Epithelial cell of esophagus (primary cell): Measurements from ENCODE around the gene ABCB9.

ENCODE experiments used
- DNase-seq: peaks from one replicate; pipeline ENCODE4 v3.0.0; 2010; ENCODE audit warnings: low read depth
- H3K4me3 ChIP-seq: 2 replicates; pipeline ENCODE4 v1.5.1; 2011; ENCODE audit warnings: mild to moderate bottlenecking, low read length, control low read depth
- CTCF ChIP-seq: IDR thresholded peaks from 2 replicates; pipeline ENCODE4 v1.5.1; 2011; ENCODE audit warnings: low read depth, mild to moderate bottlenecking, low read length, control low read depth, inconsistent platforms; ENCODE audit not compliant: insufficient read depth; ENCODE audit errors: missing control alignments

The ABCB9 gene

GRCh38 chr12:122980183-122981035 is 14.1 kb upstream of the ABCB9 start, which contains the start of gene ARL6IP4:
TSS of gene ARL6IP4 (plus strand) at chr12:122980681. CDS start at chr12:122981140, 459 bp downstream.
- DNase-seq = peak; percentile 69

GRCh38 chr12:122979908-122980182 is 13.6 kb upstream of the ABCB9 start:
- peak overlapping the region; percentile 86 for H3K4me3 ChIP-seq
- TF ChIP-seq CTCF = no peak
- DNase-seq = no peak

More at GRCh38 chr12:122980183-122981035, 14.1 kb upstream of the ABCB9 start, which contains the start of gene ARL6IP4:
- TF ChIP-seq CTCF = no peak
- H3K4me3 ChIP-seq = peak within 1 kb of the TSS; percentile 86

- no peak for DNase-seq
- no peak for TF ChIP-seq CTCF
- H3K4me3 ChIP-seq = peak overlapping the region; percentile 86
Measured at GRCh38 chr12:122979001-122979907, 13.0 kb upstream of the ABCB9 start.

- TF ChIP-seq CTCF = no peak
- no peak for DNase-seq
- no peak overlapping the region for H3K4me3 ChIP-seq
Measured at GRCh38 chr12:122978507-122978955, 12.3 kb upstream of the ABCB9 start.

GRCh38 chr12:122977655-122978392 is 11.6 kb upstream of the ABCB9 start:
- H3K4me3 ChIP-seq = no peak overlapping the region
- no peak for TF ChIP-seq CTCF
- no peak for DNase-seq

GRCh38 chr12:122977153-122977552 is 10.9 kb upstream of the ABCB9 start:
- no peak overlapping the region for H3K4me3 ChIP-seq

More at GRCh38 chr12:122977153-122977552, 10.9 kb upstream of the ABCB9 start:
- no peak for TF ChIP-seq CTCF
- DNase-seq = no peak
